ACC112 (cell line): ENCODE results near the gene SPECC1L.

Experiments
- H2AFZ ChIP-seq: fragments of 200-600 bp; sonication (generic); one replicate; pipeline ENCODE4 v1.6.0; 2017; ENCODE audit warnings: antibody characterized with exemption, low read length; ENCODE audit not compliant: unreplicated experiment
- H3K27ac ChIP-seq: fragments of 200-600 bp; sonication (generic); 2 replicates; pipeline ENCODE4 v1.5.1; 2014; ENCODE audit warnings: low read depth, mild to moderate bottlenecking, antibody characterized with exemption, low read length, moderate library complexity
- H3K27me3 ChIP-seq: fragments of 200-600 bp; sonication (generic); 2 replicates; pipeline ENCODE4 v1.6.1; 2014; ENCODE audit warnings: mild to moderate bottlenecking, antibody characterized with exemption, low read length, moderate library complexity, mixed read lengths; ENCODE audit not compliant: insufficient read depth
- H3K36me3 ChIP-seq: fragments of 200-600 bp; sonication (generic); 2 replicates; pipeline ENCODE4 v1.6.1; 2016; ENCODE audit warnings: mild to moderate bottlenecking, antibody characterized with exemption, low read length, moderate library complexity, mixed read lengths; ENCODE audit not compliant: insufficient read depth
- H3K4me1 ChIP-seq: fragments of 200-600 bp; sonication (generic); one replicate; pipeline ENCODE4 v1.6.1; 2016; ENCODE audit warnings: low read length, mixed read lengths; ENCODE audit not compliant: insufficient read depth, unreplicated experiment, control insufficient read depth
- H3K4me3 ChIP-seq: fragments of 200-600 bp; sonication (generic); 2 replicates; pipeline ENCODE4 v1.5.1; 2014; ENCODE audit warnings: mild to moderate bottlenecking, low read depth, low read length
- H3K79me2 ChIP-seq: fragments of 200-600 bp; sonication (generic); one replicate; pipeline ENCODE4 v1.6.0; 2016; ENCODE audit warnings: low read length; ENCODE audit not compliant: control insufficient read depth, unreplicated experiment, insufficient read depth

Gene SPECC1L

DNA sequence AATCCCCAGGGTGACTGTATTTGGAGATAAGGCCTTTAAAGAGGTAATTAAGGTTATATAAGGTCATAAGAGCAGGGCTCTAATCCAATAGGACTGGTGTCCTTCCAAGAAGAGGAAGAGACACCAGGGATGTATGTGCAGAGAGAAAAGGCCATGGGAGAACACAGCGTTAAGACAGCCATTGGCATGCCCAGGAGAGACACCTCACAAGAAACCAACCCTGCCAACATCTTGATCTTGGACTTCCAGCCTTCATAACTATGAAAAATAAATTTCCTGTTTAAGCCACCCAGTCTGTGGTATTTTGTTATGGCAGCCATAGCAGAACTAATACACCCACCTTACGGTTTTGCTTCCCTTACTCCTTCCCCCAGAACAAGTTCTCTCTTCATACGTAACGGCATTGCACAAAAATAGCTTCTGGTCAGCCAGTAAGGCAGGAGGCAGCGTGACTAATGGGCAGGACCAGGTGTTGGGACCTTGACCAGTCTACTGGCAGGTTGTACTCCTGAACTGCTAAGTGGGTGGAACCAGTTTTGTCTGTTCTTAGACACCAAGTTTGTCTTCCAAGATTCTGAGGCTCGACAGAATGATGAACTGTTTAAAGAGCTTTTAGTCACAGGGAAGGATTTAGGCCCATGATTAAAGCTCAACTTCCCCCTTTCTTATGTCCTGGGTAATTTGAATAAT, 192.6 kb downstream of the SPECC1L start:
- no peak overlapping the region for H2AFZ ChIP-seq

DNA sequence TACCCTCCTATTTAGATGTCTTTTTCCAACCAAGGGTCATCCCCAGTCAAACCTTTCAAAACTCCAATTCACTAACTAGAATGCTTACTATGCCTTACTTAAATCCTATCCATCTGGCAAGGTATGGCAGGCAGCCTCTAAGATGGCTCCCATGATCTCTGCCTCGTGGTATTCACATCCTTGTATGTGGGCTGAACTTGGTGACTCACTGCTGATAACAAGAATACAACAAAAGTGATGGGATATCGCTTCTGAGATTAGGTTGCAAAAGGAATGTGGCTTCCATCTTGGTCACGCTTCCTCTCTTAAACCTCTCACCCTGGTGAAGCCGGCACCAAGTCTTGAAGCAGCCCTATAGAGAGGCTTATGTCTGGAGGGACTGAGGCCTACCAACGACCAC, 194.9 kb downstream of the SPECC1L start:
- Histone ChIP-seq H3K36me3 (no peaks in the 10 kb centered on the region), H3K79me2 (no peaks in the 10 kb centered on the region), H2AFZ (peak overlapping the region; percentile 3), H3K4me3 (no peak overlapping the region), H3K27me3 (no peaks in the 10 kb centered on the region), H3K27ac (no peak overlapping the region), H3K4me1 (peaks cover 23% of the 10 kb centered on the region)

More for the DNA sequence above, 192.6 kb downstream of the SPECC1L start:
- H3K27me3 ChIP-seq: no peaks in the 10 kb centered on the region
- H3K4me1 ChIP-seq: peaks cover 23% of the 10 kb centered on the region
- H3K79me2 ChIP-seq: no peaks in the 10 kb centered on the region
- no peaks in the 10 kb centered on the region for H3K36me3 ChIP-seq
- no peak overlapping the region for H3K27ac ChIP-seq
- no peak overlapping the region for H3K4me3 ChIP-seq

DNA sequence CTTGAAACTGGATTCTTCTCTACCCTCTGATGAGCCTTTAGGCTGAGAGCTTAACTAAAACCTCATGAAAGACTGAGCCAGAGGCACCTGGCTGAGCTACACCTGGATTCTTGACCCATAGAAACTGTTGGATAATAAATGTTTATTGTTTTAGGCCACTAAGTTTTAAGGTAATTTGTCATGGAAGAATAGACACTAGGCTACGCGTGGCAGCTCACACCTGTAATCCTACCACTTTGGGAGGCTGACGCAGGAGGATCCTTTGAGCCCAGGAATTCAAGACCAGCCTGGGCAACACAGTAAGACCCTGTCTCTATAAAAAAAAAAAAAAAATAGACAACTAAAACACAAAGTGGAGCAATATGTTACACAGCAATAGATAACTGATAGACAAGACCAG, 195.3 kb downstream of the SPECC1L start:
- Histone ChIP-seq H2AFZ (peak overlapping the region; percentile 3), H3K36me3 (no peaks in the 10 kb centered on the region), H3K4me1 (peaks cover 23% of the 10 kb centered on the region), H3K27me3 (no peaks in the 10 kb centered on the region), H3K4me3 (no peak overlapping the region), H3K27ac (no peak overlapping the region), H3K79me2 (no peaks in the 10 kb centered on the region)

DNA sequence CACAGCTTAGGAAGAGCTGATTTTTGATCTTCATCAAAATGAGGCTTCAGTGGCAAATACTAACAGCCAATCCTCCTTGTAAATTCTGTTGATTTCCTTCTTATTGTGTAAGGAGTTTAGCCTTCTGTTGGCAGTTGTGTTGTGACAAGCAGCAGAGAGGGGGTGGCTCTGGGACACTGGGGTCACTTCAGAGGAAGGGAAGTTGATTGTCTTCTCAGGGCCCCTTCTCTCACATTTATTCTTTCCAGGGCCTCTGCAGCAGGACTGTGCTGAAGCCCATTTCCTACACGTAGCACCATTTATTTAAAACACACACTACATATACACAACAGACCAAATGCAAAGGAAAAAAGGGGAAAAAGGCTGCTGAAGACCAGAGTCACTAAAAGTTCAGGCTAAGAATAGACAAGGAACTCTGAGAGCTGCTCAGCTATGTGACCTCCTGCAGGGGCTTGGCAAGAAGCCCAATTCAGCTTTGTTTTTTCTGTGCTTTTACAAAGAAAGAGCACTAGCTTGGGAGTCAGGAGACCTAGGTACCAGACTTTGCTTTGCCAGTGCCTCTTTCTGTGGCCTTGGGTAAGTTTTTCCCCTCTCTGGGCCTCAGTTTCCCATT, 196.2 kb downstream of the SPECC1L start:
- Histone ChIP-seq H3K4me3 (no peak overlapping the region), H3K79me2 (no peaks in the 10 kb centered on the region), H3K36me3 (no peaks in the 10 kb centered on the region), H3K27ac (no peak overlapping the region), H2AFZ (no peak overlapping the region), H3K27me3 (no peaks in the 10 kb centered on the region), H3K4me1 (peaks cover 23% of the 10 kb centered on the region)

DNA sequence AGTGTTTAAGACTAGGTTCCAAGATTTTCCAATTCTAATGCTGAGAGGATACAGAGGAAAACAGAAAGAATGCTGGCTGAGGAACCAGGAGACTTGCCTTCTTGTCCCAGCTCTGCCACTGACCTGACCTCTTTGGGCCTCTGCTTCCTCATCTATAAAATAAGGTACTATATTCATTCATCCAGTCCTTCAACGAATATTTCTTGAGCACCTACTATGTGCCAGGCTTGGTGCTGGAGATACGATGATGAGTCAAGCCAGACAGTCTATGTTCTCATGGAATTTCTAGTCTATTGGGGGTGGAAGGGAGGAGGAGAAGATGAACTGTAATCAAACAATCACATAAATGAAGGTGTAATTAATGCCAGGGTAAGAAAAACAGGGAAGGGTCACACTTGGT, 196.7 kb downstream of the SPECC1L start:
- H3K36me3 ChIP-seq: no peaks in the 10 kb centered on the region
- H2AFZ ChIP-seq: no peak overlapping the region
- H3K4me1 ChIP-seq: peaks cover 23% of the 10 kb centered on the region
- no peak overlapping the region for H3K27ac ChIP-seq
- H3K4me3 ChIP-seq: no peak overlapping the region
- no peaks in the 10 kb centered on the region for H3K79me2 ChIP-seq
- no peaks in the 10 kb centered on the region for H3K27me3 ChIP-seq
